ENCODE results near the gene NUP93.
"Not testable (repeated sequence)": the region's sequence is repeated elsewhere in the genome, so short reads cannot be mapped to it uniquely, and the experiment has no call there.

- not testable (repeated sequence) for TF ChIP-seq POLR2AphosphoS5, POLR2A, CTCF (IDR thresholded peaks at IDR 0.05)
Observed at GRCh38 chr16:56797038-56797437, 67.1 kb downstream of the NUP93 start.

All from prostate gland (tissue), 2 donors.